NCI-H2227 treated with DMSO at 0.1 percent for 48 hours (cell line): ENCODE results near the gene EEF1AKMT2.

ENCODE experiments used
- DNase-seq: peaks from one replicate; lab custom pipeline; 2025; lab: John Stamatoyannopoulos, UW

The EEF1AKMT2 gene

DNA sequence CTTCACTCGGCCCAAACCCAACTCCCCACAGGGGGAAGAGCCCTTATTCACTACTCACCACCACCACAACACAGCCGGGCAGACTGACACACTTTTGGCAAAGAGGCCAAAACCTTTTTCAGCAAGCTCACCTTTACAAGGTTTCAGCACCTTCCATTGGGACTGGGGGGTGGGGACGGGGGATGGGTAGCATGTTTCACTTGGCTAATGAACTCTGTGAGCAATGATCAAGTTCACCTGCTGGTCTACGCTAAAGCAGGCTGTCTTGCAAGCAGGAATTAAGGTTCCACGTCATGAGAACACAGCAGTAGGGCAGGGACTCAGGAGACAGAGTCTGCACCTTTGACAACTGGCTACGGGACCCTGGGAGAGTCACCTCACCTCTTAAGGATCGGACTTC lies 54.5 kb downstream of the EEF1AKMT2 start:
- no peak for DNase-seq

DNA sequence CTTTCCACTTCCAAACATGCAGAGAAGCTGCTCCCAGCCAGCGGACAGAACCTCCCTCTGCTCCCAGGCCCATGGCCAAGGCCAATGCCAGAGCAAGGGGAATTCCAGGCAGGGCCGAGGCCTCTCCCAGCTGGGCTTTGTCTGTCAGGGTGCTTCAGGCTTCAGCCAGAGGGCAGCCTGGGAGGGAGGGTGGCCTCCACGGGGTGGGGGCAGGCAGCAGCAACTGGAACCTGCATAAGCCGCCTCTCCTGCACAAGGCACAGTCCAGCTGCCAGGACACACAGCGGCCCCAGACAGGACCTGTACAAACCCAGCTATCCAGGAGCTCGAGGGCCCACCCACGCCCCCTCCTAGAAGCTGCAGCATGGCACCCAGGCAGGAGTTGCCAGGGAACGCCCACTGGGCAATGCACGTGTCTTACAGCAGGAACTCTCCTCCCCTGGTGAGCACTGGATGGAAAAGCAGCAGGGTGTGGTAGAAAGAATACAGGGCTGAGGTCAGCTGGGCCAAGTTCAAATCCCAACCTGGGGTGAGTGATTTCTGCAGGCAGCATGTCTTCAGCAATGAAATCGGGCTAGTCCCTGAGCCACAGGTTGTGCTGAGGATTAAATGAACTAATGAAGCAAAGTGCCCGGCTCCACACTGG lies 55.1 kb downstream of the EEF1AKMT2 start:
- no peak for DNase-seq

DNA sequence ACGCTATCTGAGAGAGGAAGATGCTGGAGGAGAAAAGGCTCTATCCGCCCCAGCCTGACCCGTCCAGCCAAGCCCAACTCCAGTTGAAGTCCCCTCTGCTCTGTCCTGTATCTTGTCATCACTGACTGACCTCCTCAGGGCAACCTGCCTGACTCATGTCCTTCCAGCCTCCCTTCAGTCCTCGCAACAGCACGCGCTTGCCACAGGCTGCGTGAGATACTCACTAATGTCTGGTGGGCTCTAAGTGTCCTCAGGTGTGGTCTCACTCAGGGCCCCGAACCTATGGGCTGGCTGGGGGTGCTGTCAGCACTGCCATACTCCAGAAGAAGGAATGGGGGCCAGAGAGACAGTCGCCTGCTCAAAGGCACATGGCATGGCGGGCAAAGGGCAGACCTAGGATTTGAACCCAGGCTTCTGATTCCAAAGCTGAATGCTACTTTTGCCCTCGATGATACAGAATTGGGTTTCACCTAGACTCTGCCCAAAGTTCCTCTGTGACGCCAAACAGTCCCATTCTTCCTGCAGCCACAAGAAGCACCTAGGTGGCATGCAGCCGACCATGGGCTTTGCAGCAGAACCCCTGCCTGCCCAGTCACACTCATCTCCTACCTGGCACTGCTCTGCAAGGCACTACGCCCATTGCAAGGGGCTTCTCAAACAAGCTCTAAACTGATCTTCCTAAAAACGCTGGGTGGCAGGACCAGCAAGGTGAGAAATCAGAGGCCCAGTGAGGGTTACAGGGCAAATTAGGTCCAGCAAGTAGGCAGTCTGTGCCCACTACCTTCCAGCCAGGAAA lies 56.0 kb downstream of the EEF1AKMT2 start:
- DNase-seq = no peak

DNA sequence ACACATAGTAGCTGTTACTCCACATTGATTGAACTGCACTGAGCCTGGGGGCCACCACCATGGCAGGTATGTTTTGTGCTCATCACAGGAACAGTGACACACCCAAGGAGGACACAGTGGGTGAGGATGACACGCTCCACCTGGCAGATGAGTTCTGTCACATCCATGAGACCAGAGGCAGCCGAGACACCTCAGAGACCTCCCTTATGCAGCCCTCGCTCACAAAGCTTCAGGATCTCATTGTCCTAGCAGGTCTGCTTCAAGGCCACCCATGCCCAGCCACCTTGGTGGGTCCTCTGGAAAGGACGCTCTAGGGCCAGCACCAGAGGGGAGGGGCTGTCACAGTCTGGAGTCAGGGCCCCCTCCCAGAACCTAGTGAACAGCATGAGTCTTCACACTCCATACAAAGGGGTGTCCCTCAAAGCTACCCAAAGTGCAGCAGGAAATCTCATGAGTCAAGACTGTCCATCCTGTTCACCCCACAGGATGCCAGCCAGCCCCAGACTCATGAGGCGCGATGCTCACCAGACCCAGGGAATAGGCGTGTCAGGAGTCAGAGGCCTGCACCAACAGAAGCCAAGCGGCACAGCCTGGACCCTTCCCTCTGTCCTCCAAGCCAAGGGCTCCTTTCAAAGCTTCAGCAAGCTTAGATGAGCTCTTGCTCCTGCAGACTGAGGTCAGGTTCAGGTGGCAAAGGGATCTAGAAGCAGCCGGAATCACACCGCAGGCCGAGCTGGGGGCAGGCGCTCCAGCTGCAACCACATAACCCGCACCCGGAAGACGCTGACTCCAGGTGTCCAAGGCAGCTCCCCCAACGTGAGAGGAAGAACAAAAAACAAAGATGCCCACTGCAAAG lies 57.1 kb downstream of the EEF1AKMT2 start:
- no peak for DNase-seq

DNA sequence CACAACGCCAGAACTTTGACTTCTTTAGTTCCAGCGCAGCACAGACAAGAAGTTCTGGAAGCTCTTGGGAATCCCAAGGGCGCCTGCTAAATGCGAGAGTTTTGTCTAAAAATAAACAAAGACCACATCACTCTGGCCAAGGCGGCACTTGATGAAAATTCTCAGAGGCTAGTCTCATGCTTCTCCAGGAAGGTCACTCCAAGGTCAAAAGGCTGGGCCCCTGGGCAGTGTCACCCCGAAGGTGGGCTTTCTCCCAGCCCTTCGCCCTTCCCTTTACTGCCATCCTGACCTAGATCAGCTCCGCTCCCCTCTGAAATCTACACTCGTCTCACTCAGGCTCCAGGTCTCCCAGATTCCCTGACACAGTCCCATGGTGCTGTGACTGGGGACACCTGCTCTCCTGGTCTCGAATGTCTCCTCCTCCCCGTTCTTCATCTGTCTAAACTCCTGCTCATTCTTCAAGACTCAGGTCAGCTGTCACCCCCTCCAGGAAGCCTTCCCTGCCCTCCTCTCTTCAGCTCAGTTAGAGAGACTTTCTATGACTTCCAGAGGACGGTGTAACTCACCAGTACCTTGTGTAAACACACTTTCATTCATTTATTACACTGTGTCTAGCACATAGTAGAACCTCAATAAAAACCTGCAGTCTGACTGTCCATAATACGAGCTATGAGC lies 58.0 kb downstream of the EEF1AKMT2 start:
- DNase-seq = no peak

DNA sequence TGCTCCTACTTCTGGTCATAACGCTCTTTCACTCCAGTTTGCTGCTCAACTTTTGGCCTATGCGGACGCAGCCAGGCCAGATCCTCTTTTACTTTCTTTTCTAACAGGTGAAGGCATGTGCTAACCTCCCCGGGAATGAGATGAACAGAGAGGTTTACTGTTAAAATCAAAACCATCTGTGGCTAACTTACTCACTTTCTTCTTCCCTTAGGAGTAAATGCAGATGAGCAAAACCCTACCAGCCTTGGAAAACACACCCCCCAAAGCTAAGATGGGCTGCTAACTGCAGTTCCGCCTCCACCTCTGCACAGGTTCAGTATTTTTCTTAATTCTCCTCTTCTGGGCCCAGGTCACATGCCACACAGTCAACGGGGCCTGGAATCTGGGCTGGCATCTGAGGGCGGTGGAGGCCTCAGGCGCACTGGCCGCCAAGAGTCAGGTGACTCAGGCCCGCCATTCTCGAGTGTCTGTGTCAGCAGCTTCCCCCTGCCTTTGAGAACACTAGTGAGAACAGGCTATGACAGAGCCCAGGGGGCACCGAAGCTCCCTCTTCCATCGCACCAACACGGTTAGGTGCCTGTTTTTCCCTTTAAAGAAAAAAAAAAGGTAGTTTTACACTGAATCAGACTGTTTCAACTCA lies 58.6 kb downstream of the EEF1AKMT2 start:
- no peak for DNase-seq

DNA sequence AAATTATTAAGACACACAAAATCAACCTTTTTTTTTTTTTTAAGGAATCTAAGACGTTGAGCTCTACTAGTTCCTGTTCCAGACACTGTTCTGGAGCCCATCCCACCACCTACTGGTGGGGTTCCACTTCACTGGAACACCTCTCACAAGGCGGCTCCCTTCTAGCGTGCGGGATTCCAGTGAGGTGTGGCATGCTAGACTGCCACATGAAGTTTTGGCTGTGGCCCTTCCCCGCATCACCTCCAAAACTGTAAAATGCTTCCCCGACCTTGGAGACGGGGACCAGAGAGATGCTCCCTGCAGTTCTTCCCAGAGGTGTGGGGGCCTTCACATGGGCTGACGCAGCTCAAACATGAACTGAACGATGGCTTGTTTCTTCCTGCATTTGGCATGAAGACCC lies 60.1 kb downstream of the EEF1AKMT2 start:
- no peak for DNase-seq

DNA sequence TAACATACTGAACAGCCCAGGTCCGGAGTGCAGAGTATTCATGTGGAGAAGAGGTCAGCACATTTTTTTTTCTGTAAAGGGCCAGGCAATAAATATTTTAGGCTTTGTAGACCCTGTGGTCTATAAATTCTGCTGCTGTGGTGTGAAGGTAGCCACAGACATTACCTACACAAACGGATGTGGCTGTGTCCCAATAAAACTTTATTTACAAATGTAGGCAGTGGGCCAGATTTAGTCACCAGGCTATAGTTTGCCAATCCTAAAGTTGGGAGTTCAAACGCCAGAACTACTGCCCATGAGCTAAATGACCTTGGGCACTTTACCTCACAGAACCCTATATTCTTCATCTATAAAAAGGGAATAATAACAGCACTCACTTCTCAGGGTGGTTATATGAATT lies 60.9 kb downstream of the EEF1AKMT2 start:
- no peak for DNase-seq

DNA sequence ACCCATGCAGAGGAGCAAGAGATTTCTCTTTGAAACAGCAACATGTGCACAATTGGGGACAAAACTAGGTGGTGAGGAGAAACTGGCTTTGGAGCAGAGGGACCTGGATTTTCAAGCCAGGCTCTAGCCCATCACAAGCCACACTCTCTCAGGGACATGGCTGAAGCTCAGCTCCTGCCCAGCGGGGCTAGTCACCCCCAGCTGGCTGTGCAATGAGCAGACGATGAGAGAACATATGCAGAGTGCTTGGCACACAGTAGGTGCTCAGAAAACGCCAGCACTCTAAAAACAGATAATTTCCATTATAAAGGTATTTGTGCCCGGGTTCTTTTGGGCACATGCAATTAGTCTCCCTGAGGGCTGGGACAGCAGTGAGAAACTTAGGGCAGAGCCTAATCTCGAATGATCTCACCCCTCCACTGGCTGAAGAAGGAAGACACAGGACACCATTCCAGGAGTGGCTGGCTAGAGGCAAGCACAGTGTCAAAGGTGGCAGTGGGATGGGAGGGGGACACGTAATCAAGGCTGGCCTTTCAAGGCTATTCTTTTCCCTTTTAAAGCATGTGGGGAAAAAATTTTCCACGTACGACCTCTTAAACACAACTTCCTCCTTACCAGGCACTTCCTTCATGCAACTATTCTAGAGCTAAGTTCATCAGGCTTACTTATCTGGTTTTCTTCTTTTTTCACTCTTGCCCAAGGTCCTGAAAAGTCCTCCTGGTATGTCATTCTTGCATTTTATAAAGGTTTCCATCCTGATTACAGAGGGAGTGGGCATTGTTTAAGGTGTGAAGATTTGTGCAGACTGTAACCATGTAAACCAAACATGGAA lies 62.6 kb downstream of the EEF1AKMT2 start:
- DNase-seq = no peak

DNA sequence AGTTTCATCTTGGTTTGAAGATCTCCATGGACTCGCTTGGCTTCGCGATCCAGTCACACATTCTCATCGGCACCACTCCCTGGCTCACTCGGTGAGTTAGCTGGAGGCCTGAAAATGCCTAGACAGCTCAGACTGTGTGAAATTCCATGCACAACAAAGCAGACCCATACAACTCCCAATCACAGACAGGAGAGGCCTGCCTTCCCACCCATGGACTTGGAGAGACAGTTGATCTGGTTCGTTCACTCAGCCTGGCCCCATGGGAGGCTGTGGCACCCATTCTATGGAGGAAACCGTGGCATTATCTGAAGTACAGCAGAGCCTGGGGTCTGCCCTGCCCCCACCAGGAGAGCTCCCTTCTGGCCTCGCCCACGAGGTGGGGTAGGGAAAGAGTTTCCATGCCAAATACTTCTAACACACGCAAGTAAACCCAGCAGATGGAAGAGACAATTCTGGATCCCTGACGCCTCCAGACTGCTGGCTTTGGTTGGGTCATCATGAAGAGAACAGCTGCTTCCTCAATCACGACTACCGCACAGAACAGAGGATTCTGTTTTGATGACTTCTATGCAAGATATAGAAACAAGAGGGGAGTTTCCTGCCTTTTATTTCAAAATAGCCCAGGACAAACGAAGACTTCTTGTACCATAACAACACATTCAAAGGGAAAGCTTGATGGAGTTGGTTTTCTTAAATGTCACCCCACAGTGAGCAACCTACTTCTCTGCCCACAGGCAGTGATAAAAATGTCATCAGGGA lies 63.4 kb downstream of the EEF1AKMT2 start:
- no peak for DNase-seq

DNA sequence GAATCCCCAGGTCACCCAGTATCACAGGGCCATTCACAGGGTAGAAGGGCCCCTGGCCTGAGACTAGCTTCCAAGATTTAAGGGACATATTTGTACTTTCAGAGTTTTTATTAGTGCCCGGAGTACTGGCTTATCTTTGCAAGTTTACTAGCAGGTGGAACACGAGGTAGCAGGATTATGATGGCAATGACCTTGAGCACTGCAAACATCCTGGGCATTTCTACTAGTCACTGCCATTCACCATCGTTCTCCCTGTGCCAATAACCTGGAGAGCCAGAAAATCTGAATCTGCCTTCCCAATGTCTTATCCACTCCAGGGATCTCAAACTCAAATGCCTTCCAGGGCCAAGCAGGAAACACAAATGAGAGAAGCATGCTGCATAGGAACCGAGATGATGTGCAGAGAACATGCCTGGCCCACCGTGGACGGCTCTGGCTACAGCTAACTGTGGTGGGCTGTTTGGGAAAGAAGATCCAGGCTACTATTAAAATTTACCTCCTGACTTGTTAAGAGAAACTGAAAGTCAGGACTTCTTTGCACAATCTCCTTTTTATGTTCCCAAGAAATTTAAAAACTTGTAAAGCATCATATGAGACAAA lies 64.2 kb downstream of the EEF1AKMT2 start:
- DNase-seq = no peak

DNA sequence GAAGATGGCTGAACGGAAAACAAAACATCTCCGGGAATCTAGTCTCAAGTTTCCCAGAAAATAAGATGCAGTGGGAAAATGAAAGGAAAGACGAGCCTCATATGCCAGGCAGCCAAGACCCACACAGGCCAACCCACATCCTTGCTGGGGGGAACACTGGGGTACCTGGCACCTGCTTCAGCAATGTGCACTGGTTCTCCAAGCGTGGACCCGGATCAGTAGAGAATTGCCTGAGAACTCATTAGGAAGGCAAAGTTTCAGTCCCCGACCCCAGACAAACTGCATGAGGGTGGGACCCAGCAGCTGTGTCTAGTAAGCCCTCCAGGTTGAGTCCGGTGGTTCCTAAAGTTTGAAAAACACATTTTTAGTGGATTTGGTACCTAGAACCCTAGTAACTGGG lies 65.9 kb downstream of the EEF1AKMT2 start:
- DNase-seq = no peak

DNA sequence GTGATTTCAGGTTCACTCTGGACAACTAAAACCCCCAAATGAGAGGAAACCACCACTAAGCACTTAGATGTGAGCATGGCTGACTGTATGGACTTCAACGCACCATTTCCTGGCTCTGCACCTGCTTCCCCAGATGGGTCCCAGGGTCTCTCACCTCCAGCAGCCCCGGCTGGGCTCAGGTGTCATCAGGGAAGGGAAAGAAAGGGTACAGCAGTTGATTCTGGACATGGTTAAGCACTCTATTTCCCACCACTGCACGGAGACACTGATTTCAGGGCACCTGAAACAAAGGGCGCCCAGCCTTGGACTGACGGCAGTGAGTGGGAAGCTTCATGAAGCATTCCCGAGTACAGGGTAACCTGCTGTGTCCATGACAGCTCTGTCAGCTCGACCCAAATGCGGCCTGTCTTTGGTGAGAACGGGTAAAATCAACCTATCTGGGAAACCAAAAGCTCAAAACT lies 66.5 kb downstream of the EEF1AKMT2 start:
- no peak for DNase-seq

DNA sequence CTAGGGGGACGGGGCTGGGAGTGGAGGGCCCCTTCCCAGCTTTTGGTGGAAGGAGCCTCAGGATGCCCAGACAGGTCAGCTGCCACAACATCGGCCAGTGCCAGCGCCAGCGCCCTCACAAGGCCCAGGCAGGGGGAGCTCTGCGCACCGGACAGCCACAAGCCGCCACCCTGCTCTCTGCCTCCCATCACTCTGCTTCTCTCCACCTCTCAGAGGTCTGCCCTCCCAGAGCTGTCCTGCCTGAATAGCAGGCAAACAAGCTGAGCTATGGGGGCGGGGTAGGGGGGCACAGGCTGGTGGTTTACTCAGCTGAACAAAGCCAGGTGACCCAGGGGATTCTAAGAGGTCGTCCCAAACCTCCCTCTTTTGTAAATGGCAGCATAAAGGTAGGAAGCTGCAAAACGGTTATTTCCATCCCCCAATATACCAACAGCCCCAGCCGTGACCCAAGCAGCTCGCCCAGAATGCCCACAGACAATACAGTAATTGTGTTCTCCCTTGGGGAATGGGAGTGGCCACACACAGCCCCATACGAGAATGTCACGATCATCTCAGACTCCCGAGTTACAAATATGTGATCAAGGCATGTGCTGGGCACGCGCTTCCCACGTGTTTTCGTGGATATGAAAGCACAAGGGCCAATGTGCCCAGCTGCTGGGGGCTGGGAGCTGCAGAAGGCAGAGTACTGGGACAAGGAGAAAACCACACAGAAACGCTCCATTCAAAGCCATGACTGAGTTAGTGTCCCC lies 67.2 kb downstream of the EEF1AKMT2 start:
- DNase-seq = no peak

DNA sequence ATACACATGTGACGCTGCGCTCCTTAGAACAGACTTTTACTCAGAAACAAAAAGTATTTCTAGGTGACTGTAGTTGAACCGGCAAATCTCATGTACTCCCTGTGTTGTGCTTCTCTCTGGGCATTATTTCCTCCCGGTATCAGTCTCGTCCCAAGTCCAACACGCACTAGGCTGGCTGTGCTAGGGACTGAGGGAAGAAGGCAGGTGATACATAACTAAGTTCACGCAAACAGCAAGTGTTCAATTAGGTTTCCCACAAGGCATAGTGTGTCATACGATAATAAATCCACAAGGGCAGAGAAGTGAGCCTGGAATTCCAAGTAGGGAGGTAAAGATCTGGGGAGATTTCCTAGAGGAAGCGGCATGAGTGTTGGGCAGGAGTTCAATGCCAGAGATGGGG lies 67.9 kb downstream of the EEF1AKMT2 start:
- DNase-seq = no peak

DNA sequence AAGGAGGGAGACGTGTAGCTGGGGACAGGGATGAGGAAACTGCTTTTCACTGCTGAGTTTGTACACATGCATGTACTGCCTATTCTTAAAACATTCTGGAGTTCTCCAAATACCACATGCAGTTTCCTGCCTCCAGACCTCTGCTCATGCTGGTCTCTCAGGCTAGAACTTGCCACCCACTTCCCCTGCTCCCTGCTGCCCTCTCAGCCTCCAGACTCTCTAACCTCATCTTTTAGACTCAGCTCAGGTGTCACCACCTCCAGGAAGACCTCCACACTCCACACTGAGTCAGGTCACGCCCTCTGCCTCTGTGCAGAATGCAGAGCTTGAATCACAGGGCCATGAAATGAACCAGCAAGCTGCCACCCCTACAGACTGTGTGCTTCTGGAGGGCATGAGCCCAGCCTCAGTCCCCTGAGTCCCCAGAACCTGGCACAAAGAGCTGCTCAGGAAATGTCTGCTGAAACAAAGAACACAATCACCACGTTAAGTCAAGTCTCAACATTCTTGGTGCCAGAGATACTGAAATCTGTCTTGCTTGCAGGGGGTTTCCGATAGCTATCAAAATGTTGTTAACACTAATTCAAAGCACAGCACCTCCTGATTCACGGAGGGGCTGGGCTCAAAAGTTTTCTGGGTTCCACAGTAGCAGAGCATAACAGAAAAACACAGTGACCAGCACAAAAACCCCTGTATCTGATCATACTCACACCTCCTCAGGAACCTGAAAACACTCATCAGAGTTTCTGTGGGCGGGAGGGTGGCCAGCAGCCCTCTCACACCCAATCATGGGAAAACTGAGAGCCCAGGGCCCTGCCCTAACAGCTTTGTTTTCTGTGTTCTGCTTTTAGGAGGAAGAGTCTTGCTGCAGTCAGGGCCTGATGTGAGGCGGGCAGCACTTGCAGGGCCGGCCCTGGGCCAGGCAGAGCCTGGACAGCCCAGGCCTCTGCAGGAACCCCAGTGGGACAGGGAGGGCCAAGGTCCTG lies 68.6 kb downstream of the EEF1AKMT2 start:
- no peak for DNase-seq

DNA sequence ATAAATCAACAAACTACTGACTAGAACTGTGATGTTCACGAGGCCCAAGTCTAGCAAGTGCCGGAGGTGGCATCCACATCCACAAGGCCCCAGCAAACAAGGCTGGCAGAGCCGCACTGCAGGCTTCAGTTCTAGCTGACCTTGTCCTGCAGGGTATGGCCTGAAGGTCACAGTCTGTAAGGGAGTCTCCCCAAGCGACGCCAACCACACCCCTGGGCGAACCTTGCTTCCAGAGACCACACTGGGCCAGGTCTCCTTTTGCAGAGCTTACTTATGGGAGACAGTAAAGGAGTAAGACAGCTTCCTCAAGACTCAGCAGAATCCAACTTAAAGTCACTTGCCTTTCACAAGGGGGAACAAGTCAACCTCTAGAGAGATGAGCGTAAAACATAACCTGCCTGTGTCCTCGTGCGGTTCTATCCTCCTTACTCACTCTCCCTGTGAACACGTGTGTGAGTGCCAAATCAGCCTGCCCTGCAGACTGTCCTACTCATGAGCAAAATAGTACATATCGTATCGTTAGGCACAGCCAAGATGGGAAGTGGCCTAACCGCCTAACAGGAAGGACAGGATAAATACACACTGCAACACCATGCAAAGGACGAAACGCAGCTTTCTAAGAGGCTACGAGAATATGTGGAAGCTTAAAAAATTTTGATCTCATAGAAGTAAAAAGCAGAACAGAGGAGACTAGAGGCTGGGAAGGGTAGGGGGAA lies 70.2 kb downstream of the EEF1AKMT2 start:
- no peak for DNase-seq
